Erythroblast (primary cell): ENCODE measurements around the gene PAX8.

Experiments
- GATA1 ChIP-seq: IDR thresholded peaks from 2 replicates; pipeline ENCODE4 v1.6.1; 2011; ENCODE audit warnings: low read depth, mild to moderate bottlenecking, control low read depth, low read length, moderate library complexity
- POLR2A ChIP-seq: IDR thresholded peaks from 2 replicates; pipeline ENCODE4 v1.6.1; 2011; ENCODE audit warnings: mild to moderate bottlenecking, low read length

- no peak for TF ChIP-seq POLR2A
- TF ChIP-seq GATA1 = no peak
Observed at GRCh38 chr2:113258471-113259147, 20.1 kb downstream of the PAX8 start.
